Stimulated activated naive CD4-positive, alpha-beta T cell (primary cell): ENCODE measurements around the gene MROH2B.
"Not testable (repeated sequence)": the region's sequence is repeated elsewhere in the genome, so short reads cannot be mapped to it uniquely, and the experiment has no call there.

Experiments used
- DNase-seq, 6 experiments: peaks; one replicate each; lab custom pipeline; 2025; lab: John Stamatoyannopoulos, UW

The MROH2B gene

GRCh38 chr5:41022600-41022999, 48.5 kb downstream of the MROH2B start:
- not testable (repeated sequence) for DNase-seq

- DNase-seq, result no peak
Measured at GRCh38 chr5:41012318-41012717, 58.8 kb downstream of the MROH2B start.

- no peak for DNase-seq
Measured at GRCh38 chr5:41010572-41010971, 60.6 kb downstream of the MROH2B start.

- no peak for DNase-seq
Measured at GRCh38 chr5:41009232-41009631, 61.9 kb downstream of the MROH2B start.

GRCh38 chr5:41004931-41005330, 66.2 kb downstream of the MROH2B start:
- DNase-seq, result no peak

- DNase-seq, result no peak
Measured at GRCh38 chr5:41003670-41004376, 67.3 kb downstream of the MROH2B start.

- no peak for DNase-seq
Measured at GRCh38 chr5:40999966-41000365, 71.2 kb downstream of the MROH2B start.

GRCh38 chr5:40999142-40999541, 72.0 kb downstream of the MROH2B start:
- DNase-seq, result no peak

GRCh38 chr5:40995801-40996586, 75.1 kb downstream of the MROH2B start:
- no peak for DNase-seq

GRCh38 chr5:40991981-40992559, 79.1 kb downstream of the MROH2B start:
- no peak for DNase-seq

- DNase-seq, result no peak
Measured at GRCh38 chr5:40991168-40991980, 79.8 kb downstream of the MROH2B start.

- no peak for DNase-seq
Measured at GRCh38 chr5:40988746-40989510, 82.2 kb downstream of the MROH2B start.

- no peak for DNase-seq
Measured at GRCh38 chr5:40987349-40987748, 83.8 kb downstream of the MROH2B start.

GRCh38 chr5:40986666-40987065, 84.5 kb downstream of the MROH2B start:
- DNase-seq, result no peak

- no peak for DNase-seq
Measured at GRCh38 chr5:40985501-40985900, 85.6 kb downstream of the MROH2B start.

- DNase-seq, result no peak
Measured at GRCh38 chr5:40984884-40985283, 86.3 kb downstream of the MROH2B start.

- no peak for DNase-seq
Measured at GRCh38 chr5:40983781-40984180, 87.4 kb downstream of the MROH2B start.

- no peak for DNase-seq
Measured at GRCh38 chr5:40981420-40981819, 89.7 kb downstream of the MROH2B start.

GRCh38 chr5:40976836-40977235, 94.3 kb downstream of the MROH2B start:
- no peak for DNase-seq

- DNase-seq, result no peak
Measured at GRCh38 chr5:40976041-40976440, 95.1 kb downstream of the MROH2B start.

GRCh38 chr5:40973364-40974004, 97.7 kb downstream of the MROH2B start:
- no peak for DNase-seq
